GM12865 (cell line): Measurements from ENCODE around the gene PLXNC1.

Source experiments
- DNase-seq: peaks from one replicate; pipeline ENCODE4 v3.0.0; 2010; ENCODE audit warnings: low read depth
- H3K4me3 ChIP-seq: 2 replicates; pipeline ENCODE4 v1.5.1; 2011; ENCODE audit warnings: mild to moderate bottlenecking, low read depth, low read length, control low read depth
- TF ChIP-seq, protein P1 (sequence below): IDR thresholded peaks from 2 replicates; pipeline ENCODE4 v1.5.1; 2011; ENCODE audit warnings: low read length, control low read depth, low read depth, inconsistent platforms; ENCODE audit not compliant: insufficient read depth; ENCODE audit errors: missing control alignments

The PLXNC1 gene

DNA sequence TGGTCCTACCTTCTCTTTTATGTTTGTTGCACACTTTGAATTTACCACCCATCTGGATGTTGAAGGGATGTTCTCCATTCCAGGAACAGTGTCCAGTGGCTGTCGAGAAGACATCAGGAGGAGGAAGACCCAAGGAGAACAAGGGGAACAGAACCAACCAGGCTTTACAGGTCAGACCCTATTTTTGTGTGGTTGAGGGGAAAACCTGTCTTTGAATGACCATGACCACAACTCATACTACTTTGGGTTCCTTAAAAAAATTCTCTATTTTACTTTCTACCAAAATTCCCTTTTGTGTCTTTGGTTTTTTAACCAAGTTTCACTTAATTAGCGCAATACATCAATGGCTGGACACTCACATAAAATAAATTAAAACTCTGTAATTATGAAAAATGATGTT, 78.7 kb downstream of the PLXNC1 start:
- DNase-seq = peak; percentile 42
- H3K4me3 ChIP-seq = no peak overlapping the region
- TF ChIP-seq, protein P1, sequence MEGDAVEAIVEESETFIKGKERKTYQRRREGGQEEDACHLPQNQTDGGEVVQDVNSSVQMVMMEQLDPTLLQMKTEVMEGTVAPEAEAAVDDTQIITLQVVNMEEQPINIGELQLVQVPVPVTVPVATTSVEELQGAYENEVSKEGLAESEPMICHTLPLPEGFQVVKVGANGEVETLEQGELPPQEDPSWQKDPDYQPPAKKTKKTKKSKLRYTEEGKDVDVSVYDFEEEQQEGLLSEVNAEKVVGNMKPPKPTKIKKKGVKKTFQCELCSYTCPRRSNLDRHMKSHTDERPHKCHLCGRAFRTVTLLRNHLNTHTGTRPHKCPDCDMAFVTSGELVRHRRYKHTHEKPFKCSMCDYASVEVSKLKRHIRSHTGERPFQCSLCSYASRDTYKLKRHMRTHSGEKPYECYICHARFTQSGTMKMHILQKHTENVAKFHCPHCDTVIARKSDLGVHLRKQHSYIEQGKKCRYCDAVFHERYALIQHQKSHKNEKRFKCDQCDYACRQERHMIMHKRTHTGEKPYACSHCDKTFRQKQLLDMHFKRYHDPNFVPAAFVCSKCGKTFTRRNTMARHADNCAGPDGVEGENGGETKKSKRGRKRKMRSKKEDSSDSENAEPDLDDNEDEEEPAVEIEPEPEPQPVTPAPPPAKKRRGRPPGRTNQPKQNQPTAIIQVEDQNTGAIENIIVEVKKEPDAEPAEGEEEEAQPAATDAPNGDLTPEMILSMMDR = no peak

DNA sequence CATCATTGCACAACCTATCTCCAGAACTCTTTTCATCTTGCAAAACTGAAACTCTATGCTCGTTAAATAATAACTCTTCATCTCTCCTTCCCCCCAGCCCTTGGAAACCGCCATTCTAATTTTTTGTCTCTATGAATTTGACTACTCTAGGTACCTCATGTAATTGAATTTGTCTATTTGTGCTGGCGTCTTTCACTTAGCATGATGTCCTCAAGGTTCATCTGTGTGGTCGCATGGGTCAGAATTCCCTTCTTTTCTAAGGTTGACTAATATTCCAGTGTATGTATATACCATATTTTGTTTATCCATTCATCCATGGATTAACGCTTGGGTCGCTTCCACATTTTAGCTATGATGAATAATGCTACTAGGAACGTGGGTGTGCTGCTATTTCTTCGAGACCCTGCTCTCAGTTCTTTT, 80.1 kb downstream of the PLXNC1 start:
- no peak overlapping the region for H3K4me3 ChIP-seq
- TF ChIP-seq, protein P1 = no peak
- peak; percentile 31 for DNase-seq

DNA sequence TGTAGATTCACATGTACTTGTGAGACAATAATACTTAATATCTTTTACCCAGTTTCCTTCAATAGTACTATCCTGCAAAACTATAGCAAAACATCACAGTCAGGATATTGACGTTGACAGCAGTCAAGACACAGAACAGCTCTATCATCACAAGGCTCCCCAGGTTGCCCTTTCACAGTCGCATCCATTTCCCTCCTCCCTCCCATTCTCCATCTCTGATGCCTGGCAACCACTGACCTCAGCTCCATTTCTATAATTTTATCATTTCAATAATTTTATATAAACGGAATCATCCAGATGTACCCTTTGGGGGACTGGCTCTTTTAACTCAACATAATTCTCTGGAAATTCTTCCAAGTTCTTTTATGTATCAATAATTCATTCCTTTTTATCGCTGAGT, 81.5 kb downstream of the PLXNC1 start:
- H3K4me3 ChIP-seq = no peak overlapping the region
- TF ChIP-seq, protein P1 = no peak
- no peak for DNase-seq

GRCh38 chr12:94230357-94230905, 82.1 kb downstream of the PLXNC1 start:
- DNase-seq = peak; percentile 35
- TF ChIP-seq, protein P1 = no peak
- H3K4me3 ChIP-seq = no peak overlapping the region

DNA sequence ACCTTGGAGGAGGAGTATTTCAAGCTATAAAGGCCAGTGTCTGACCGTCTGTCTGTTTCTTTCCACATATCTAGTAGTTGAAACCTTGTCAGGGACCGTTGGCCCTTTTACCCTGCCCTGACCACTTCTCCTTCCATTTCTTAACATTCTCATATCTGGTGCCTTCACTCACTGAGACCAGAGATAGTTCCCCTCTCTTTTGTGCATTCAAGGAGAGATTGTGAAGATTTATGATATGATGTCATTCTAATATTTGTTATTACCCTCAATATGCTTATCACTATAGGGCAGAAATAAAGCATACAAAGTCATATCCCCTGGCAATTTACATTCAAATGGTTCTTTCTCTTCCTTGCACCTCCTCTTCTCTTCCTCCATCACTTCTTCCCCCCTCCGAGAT, 83.3 kb downstream of the PLXNC1 start:
- TF ChIP-seq, protein P1 = no peak
- no peak for DNase-seq
- H3K4me3 ChIP-seq = no peak overlapping the region

GRCh38 chr12:94235848-94236247, 87.5 kb downstream of the PLXNC1 start:
- DNase-seq = no peak
- no peak overlapping the region for H3K4me3 ChIP-seq
- TF ChIP-seq, protein P1 = no peak

- TF ChIP-seq, protein P1 = no peak
- DNase-seq = no peak
- H3K4me3 ChIP-seq = no peak overlapping the region
Measured at GRCh38 chr12:94239332-94239993, 91.1 kb downstream of the PLXNC1 start.
